Glutamatergic neuron (in vitro differentiated cells): ENCODE results near the gene CYTH1. TPM values are rescaled to one million over a fixed set of nuclear protein-coding genes. Genes with fewer than 3 reads are reported as not detected.

Experiments
- DNase-seq: peaks from one replicate; pipeline ENCODE4 v3.0.0; 2022
- H3K27ac Mint-ChIP-seq: one replicate; pipeline ENCODE4 v1.8.0; 2020; ENCODE audit warnings: mild to moderate bottlenecking, mixed read lengths, inconsistent platforms; ENCODE audit not compliant: unreplicated experiment
- H3K27me3 Mint-ChIP-seq: one replicate; pipeline ENCODE4 v1.8.0; 2020; ENCODE audit warnings: mild to moderate bottlenecking, moderate library complexity, mixed read lengths, inconsistent platforms; ENCODE audit not compliant: unreplicated experiment
- H3K36me3 Mint-ChIP-seq: one replicate; pipeline ENCODE4 v1.8.0; 2020; ENCODE audit warnings: mild to moderate bottlenecking, mixed read lengths, inconsistent platforms; ENCODE audit not compliant: unreplicated experiment
- H3K4me1 Mint-ChIP-seq: one replicate; pipeline ENCODE4 v1.8.0; 2020; ENCODE audit warnings: mild to moderate bottlenecking, low read depth, mixed read lengths, inconsistent platforms; ENCODE audit not compliant: unreplicated experiment
- H3K4me3 Mint-ChIP-seq: one replicate; pipeline ENCODE4 v1.8.0; 2020; ENCODE audit warnings: mild to moderate bottlenecking, mixed read lengths, inconsistent platforms; ENCODE audit not compliant: unreplicated experiment
- H3K9me3 Mint-ChIP-seq: one replicate; pipeline ENCODE4 v1.8.0; 2020; ENCODE audit warnings: mild to moderate bottlenecking, moderate library complexity, mixed read lengths, inconsistent platforms; ENCODE audit not compliant: unreplicated experiment
- CTCF ChIP-seq: fragments of 200-600 bp; sonication (generic); IDR thresholded peaks from one replicate; pipeline ENCODE4 v1.5.0; 2021; ENCODE audit not compliant: partially characterized antibody, unreplicated experiment
- total RNA-seq: library from RNA; stranded (reverse); fragmentation: NEBNext Ultra II Directional; extraction: Animal tissue kit (Norgen Biotek cat#: 25700); gene quantifications from one replicate; pipeline ENCODE4 v1.2.1, GENCODE V29; 2021; ENCODE audit not compliant: unreplicated experiment

CYTH1 gene
- total RNA-seq, 1 donor from 2014 or later, result 57.2 TPM

- Mint-ChIP-seq H3K9me3 (no peaks in the 10 kb centered on the region), H3K27ac (no peak overlapping the region), H3K4me3 (no peak overlapping the region), H3K27me3 (peaks cover 2% of the 10 kb centered on the region), H3K4me1 (peaks cover 35% of the 10 kb centered on the region), H3K36me3 (no peaks in the 10 kb centered on the region)
- no peak for DNase-seq
- no peak for TF ChIP-seq CTCF
These were observed 55.6 kb downstream of the CYTH1 start for GRCh38 chr17:78726513-78726912.

- TF ChIP-seq CTCF, result no peak
- Mint-ChIP-seq H3K9me3 (no peaks in the 10 kb centered on the region), H3K4me3 (no peak overlapping the region), H3K36me3 (no peaks in the 10 kb centered on the region), H3K27ac (no peak overlapping the region), H3K4me1 (peaks cover 35% of the 10 kb centered on the region), H3K27me3 (peaks cover 2% of the 10 kb centered on the region)
- no peak for DNase-seq
These were observed 56.5 kb downstream of the CYTH1 start for GRCh38 chr17:78725448-78726021.

- Mint-ChIP-seq H3K27me3 (peaks cover 2% of the 10 kb centered on the region), H3K4me1 (peaks cover 34% of the 10 kb centered on the region), H3K27ac (no peak overlapping the region), H3K9me3 (no peaks in the 10 kb centered on the region), H3K4me3 (peak overlapping the region; percentile 14), H3K36me3 (no peaks in the 10 kb centered on the region)
- no peak for DNase-seq
- TF ChIP-seq CTCF, result no peak
These were observed 57.1 kb downstream of the CYTH1 start for GRCh38 chr17:78724999-78725398.

GRCh38 chr17:78724544-78724943 is 57.5 kb downstream of the CYTH1 start:
- no peaks in the 10 kb centered on the region for H3K9me3 Mint-ChIP-seq
- H3K4me1 Mint-ChIP-seq, result peaks cover 32% of the 10 kb centered on the region
- peaks cover 2% of the 10 kb centered on the region for H3K27me3 Mint-ChIP-seq
- TF ChIP-seq CTCF, result no peak
- no peak for DNase-seq
- H3K27ac Mint-ChIP-seq, result no peak overlapping the region
- H3K4me3 Mint-ChIP-seq, result no peak overlapping the region
- no peaks in the 10 kb centered on the region for H3K36me3 Mint-ChIP-seq

GRCh38 chr17:78723957-78724356 is 58.1 kb downstream of the CYTH1 start:
- H3K36me3 Mint-ChIP-seq, result no peaks in the 10 kb centered on the region
- no peaks in the 10 kb centered on the region for H3K9me3 Mint-ChIP-seq
- H3K4me1 Mint-ChIP-seq, result peaks cover 32% of the 10 kb centered on the region
- TF ChIP-seq CTCF, result no peak
- peaks cover 2% of the 10 kb centered on the region for H3K27me3 Mint-ChIP-seq
- peak overlapping the region; percentile 95 for H3K4me3 Mint-ChIP-seq
- peak overlapping the region; percentile 96 for H3K27ac Mint-ChIP-seq
- DNase-seq, result no peak
